K562 (cell line): ENCODE data around the gene PPP4C. TPM values are rescaled to one million over a fixed set of nuclear protein-coding genes. Genes with fewer than 3 reads are reported as not detected.

ENCODE experiments used
- ADNP ChIP-seq: fragments of 200-800 bp; sonication (Bioruptor generic); IDR thresholded peaks from 2 replicates; pipeline ENCODE4 v1.6.1; 2016; ENCODE audit warnings: missing genetic modification characterization, missing compliant biosample characterization
- DACH1 ChIP-seq: fragments of 450-650 bp; IDR thresholded peaks from 2 replicates; pipeline ENCODE4 v1.6.1; 2018; ENCODE audit not compliant: partially characterized antibody
- ELF2 ChIP-seq: fragments of 250-450 bp; sonication (Bioruptor Pico); IDR thresholded peaks from 2 replicates; pipeline ENCODE4 v1.5.0; 2021; ENCODE audit warnings: mild to moderate bottlenecking
- ETV6 ChIP-seq, 3 experiments: fragments of 150-350 bp in 1 of 3; sonication (generic) in 1 of 3; formaldehyde crosslinking in 1 of 3; IDR thresholded peaks; 2 replicates each; pipeline versions ENCODE4 v1.6.1 to v1.8.0; 2014 to 2022; ENCODE audit warnings: borderline replicate concordance in 2 of 3, low read depth in 2 of 3, antibody characterized with exemption in 1 of 3, low read length in 1 of 3, mild to moderate bottlenecking in 1 of 3, missing genetic modification reagents in 1 of 3
- HDGF ChIP-seq: fragments of 450-650 bp; IDR thresholded peaks from 2 replicates; pipeline ENCODE4 v1.6.1; 2016
- HIVEP1 ChIP-seq: fragments of 250-450 bp; sonication (Bioruptor Pico); IDR thresholded peaks from 2 replicates; pipeline ENCODE4 v1.4.0; 2020; ENCODE audit warnings: mild to moderate bottlenecking
- HNRNPH1 ChIP-seq: fragments of 200-400 bp; formaldehyde crosslinking; optimal IDR thresholded peaks from 2 replicates; pipeline ENCODE3; 2017; ENCODE audit warnings: low read depth, mild to moderate bottlenecking, low read length, moderate library complexity
- KLF16 ChIP-seq: IDR thresholded peaks from 2 replicates; pipeline ENCODE4 v1.6.1; 2016; ENCODE audit warnings: antibody characterized with exemption
- MCM3 ChIP-seq: fragments of 450-650 bp; IDR thresholded peaks from 2 replicates; pipeline ENCODE4 v1.6.1; 2016
- MTF1 ChIP-seq: fragments of 250-450 bp; sonication (Bioruptor Pico); IDR thresholded peaks from 2 replicates; pipeline ENCODE4 v1.9.0; 2021; ENCODE audit warnings: moderate library complexity, mild to moderate bottlenecking, inconsistent platforms, borderline replicate concordance
- NR4A1 ChIP-seq, 2 experiments: fragments of 250-450 bp in 1 of 2; fragments of 450-650 bp in 1 of 2; sonication (Bioruptor Pico) in 1 of 2; IDR thresholded peaks; 2 replicates each; pipeline versions ENCODE4 v1.4.0 to v1.6.1; 2016 to 2020; ENCODE audit warnings: mild to moderate bottlenecking in 2 of 2, missing compliant biosample characterization in 1 of 2, missing genetic modification characterization in 1 of 2, moderate library complexity in 1 of 2
- PHB2 ChIP-seq: fragments of 450-650 bp; IDR thresholded peaks from 2 replicates; pipeline ENCODE4 v1.6.1; 2017; ENCODE audit warnings: low read depth
- SMARCA4 ChIP-seq: fragments of 450-650 bp; IDR thresholded peaks from 2 replicates; pipeline ENCODE4 v1.6.1; 2016
- TRIM24 ChIP-seq, 2 experiments: fragments of 450-650 bp; IDR thresholded peaks; 2 replicates each; pipeline ENCODE4 v1.6.1; 2016
- ZFP36 ChIP-seq: fragments of 150-350 bp; IDR thresholded peaks from 2 replicates; pipeline ENCODE4 v1.6.1; 2018; ENCODE audit warnings: low read length, low read depth; ENCODE audit not compliant: partially characterized antibody
- ZNF140 ChIP-seq: fragments of 250-450 bp; sonication (Bioruptor Pico); IDR thresholded peaks from 2 replicates; pipeline ENCODE4 v1.8.0; 2021; ENCODE audit warnings: moderate library complexity, mild to moderate bottlenecking, inconsistent platforms
- ZNF197 ChIP-seq: fragments of 200-800 bp; sonication (Bioruptor generic); IDR thresholded peaks from 2 replicates; pipeline ENCODE4 v1.6.1; 2016; ENCODE audit warnings: low read depth, missing genetic modification characterization, missing compliant biosample characterization
- ZNF224 ChIP-seq: sonication (generic); formaldehyde crosslinking; IDR thresholded peaks from 2 replicates; pipeline ENCODE4 v1.8.0; 2022; ENCODE audit warnings: mild to moderate bottlenecking, missing genetic modification reagents
- ZNF699 ChIP-seq: fragments of 250-450 bp; sonication (Bioruptor Pico); IDR thresholded peaks from 2 replicates; pipeline ENCODE4 v1.8.0; 2021; ENCODE audit warnings: mild to moderate bottlenecking, moderate library complexity; ENCODE audit not compliant: insufficient replicate concordance
- polyA plus RNA-seq, 8 experiments: library from polyadenylated mRNA; depleted of rRNA in 4 of 8; stranded (reverse) in 5 of 8; unstranded in 3 of 8; fragments of >200 nt; fragmentation: Nextera tagmentation in 2 of 8; fragmentation: Illumina TruSeq in 1 of 8; extraction: Ambion mirVana in 2 of 8; extraction: Trizol in 1 of 8; gene quantifications; 2 replicates each; pipeline versions ENCODE4 v1.2.1 to v1.2.3, GENCODE V29; 2011 to 2014; ENCODE audit warnings: inconsistent platforms in 1 of 8, missing spikeins in 1 of 8
- total RNA-seq, 7 experiments: library from RNA; depleted of rRNA in 6 of 7; stranded (reverse); fragments of >200 nt in 6 of 7; fragmentation: Illumina TruSeq in 2 of 7; extraction: Trizol in 2 of 7; gene quantifications; 2 replicates each; pipeline versions ENCODE4 v1.2.1 to v1.2.3, GENCODE V29; 2011 to 2021; ENCODE audit warnings: low replicate concordance in 1 of 7
- TF ChIP-seq, protein P1 (sequence below): sonication (generic); IDR thresholded peaks from 2 replicates; pipeline ENCODE4 v1.6.1; 2016
- TF ChIP-seq, protein P2 (sequence below): fragments of 250-450 bp; sonication (Bioruptor Pico); IDR thresholded peaks from 2 replicates; pipeline ENCODE4 v1.6.1; 2021; ENCODE audit warnings: mild to moderate bottlenecking
- TF ChIP-seq, protein P3 (sequence below), 2 experiments: fragments of 450-650 bp; conservative IDR thresholded peaks; 2 replicates each; pipeline ENCODE4 v1.6.1; 2017; ENCODE audit warnings: mild to moderate bottlenecking in 2 of 2, moderate library complexity in 2 of 2
- TF ChIP-seq, protein P4 (sequence below): IDR thresholded peaks from 2 replicates; pipeline ENCODE4 v1.6.1; 2011; ENCODE audit not compliant: insufficient read length; ENCODE audit errors: extremely low read depth
- TF ChIP-seq, protein P5 (sequence below): sonication (generic); formaldehyde crosslinking; IDR thresholded peaks from 2 replicates; pipeline ENCODE4 v1.8.1; 2022; ENCODE audit warnings: missing genetic modification reagents

The PPP4C gene
- total and polyA plus RNA-seq, 9 of the 15 experiments (the other 6 are each of a cell fraction or from before 2014, with no cell fraction given), result 3.5 to 183 (median 131) TPM

- no peak for TF ChIP-seq ZNF197 (CRISPR knock-in tag)
- TF ChIP-seq HDGF, result no peak
- TF ChIP-seq MTF1 (CRISPR knock-in tag), result no peak
- TF ChIP-seq NR4A1 (CRISPR knock-in tag; IDR thresholded peaks at IDR 0.05), result peak; percentile 83; the same call in 1 of the 2 replicates
- peak; percentile 91 for TF ChIP-seq NR4A1 (tag; IDR thresholded peaks at IDR 0.05)
- TF ChIP-seq HNRNPH1, result no peak
- TF ChIP-seq ELF2 (CRISPR knock-in tag), result no peak
- TF ChIP-seq, protein P1, sequence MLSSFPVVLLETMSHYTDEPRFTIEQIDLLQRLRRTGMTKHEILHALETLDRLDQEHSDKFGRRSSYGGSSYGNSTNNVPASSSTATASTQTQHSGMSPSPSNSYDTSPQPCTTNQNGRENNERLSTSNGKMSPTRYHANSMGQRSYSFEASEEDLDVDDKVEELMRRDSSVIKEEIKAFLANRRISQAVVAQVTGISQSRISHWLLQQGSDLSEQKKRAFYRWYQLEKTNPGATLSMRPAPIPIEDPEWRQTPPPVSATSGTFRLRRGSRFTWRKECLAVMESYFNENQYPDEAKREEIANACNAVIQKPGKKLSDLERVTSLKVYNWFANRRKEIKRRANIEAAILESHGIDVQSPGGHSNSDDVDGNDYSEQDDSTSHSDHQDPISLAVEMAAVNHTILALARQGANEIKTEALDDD, result no peak
- TF ChIP-seq, protein P2, sequence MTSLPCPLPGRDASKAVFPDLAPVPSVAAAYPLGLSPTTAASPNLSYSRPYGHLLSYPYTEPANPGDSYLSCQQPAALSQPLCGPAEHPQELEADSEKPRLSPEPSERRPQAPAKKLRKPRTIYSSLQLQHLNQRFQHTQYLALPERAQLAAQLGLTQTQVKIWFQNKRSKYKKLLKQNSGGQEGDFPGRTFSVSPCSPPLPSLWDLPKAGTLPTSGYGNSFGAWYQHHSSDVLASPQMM (CRISPR knock-in tag), result no peak
- TF ChIP-seq HIVEP1 (CRISPR knock-in tag), result peak; percentile 29; the same call in 1 of the 2 replicates
- peak; percentile 7 for TF ChIP-seq DACH1
- TF ChIP-seq PHB2, result no peak
- TF ChIP-seq TRIM24 (IDR thresholded peaks at IDR 0.05), result peak in 1 of 2 experiments; percentile 65; a peak in 2 of 4 replicates
- TF ChIP-seq ZNF140 (CRISPR knock-in tag), result no peak
- peak; percentile 23 for TF ChIP-seq ZFP36
- TF ChIP-seq MCM3, result no peak
- no peak for TF ChIP-seq KLF16
- TF ChIP-seq ETV6 (IDR thresholded peaks at IDR 0.05; ENCODE audit: borderline replicate concordance in 1 of 2, low read depth in 2 of 2, low read length in 1 of 2), result peak; percentile 81 to 85; a peak in 3 of 4 replicates
- TF ChIP-seq ETV6 (CRISPR knock-in tag; IDR thresholded peaks at IDR 0.05; ENCODE audit: borderline replicate concordance), result no peak
- TF ChIP-seq SMARCA4, result no peak
- TF ChIP-seq, protein P3, sequence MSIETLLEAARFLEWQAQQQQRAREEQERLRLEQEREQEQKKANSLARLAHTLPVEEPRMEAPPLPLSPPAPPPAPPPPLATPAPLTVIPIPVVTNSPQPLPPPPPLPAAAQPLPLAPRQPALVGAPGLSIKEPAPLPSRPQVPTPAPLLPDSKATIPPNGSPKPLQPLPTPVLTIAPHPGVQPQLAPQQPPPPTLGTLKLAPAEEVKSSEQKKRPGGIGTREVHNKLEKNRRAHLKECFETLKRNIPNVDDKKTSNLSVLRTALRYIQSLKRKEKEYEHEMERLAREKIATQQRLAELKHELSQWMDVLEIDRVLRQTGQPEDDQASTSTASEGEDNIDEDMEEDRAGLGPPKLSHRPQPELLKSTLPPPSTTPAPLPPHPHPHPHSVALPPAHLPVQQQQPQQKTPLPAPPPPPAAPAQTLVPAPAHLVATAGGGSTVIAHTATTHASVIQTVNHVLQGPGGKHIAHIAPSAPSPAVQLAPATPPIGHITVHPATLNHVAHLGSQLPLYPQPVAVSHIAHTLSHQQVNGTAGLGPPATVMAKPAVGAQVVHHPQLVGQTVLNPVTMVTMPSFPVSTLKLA (conservative IDR thresholded peaks at IDR 0.05), result peak; percentile 84 to 91
- TF ChIP-seq ZNF224 (CRISPR knock-in tag), result no peak
- TF ChIP-seq, protein P4, sequence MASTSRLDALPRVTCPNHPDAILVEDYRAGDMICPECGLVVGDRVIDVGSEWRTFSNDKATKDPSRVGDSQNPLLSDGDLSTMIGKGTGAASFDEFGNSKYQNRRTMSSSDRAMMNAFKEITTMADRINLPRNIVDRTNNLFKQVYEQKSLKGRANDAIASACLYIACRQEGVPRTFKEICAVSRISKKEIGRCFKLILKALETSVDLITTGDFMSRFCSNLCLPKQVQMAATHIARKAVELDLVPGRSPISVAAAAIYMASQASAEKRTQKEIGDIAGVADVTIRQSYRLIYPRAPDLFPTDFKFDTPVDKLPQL, result peak; percentile 25
- no peak for TF ChIP-seq ZNF699 (CRISPR knock-in tag)
- TF ChIP-seq, protein P5, sequence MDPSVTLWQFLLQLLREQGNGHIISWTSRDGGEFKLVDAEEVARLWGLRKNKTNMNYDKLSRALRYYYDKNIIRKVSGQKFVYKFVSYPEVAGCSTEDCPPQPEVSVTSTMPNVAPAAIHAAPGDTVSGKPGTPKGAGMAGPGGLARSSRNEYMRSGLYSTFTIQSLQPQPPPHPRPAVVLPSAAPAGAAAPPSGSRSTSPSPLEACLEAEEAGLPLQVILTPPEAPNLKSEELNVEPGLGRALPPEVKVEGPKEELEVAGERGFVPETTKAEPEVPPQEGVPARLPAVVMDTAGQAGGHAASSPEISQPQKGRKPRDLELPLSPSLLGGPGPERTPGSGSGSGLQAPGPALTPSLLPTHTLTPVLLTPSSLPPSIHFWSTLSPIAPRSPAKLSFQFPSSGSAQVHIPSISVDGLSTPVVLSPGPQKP (CRISPR knock-in tag), result no peak
- TF ChIP-seq ADNP (tag), result no peak
Observed at GRCh38 chr16:30065102-30065942, 10.5 kb upstream of the PPP4C start, which contains the start of gene ALDOA (continued).
